Measurements from ENCODE around the gene EPYC. TPM values are rescaled to one million over a fixed set of nuclear protein-coding genes. Genes with fewer than 3 reads are reported as not detected.
"Not testable (repeated sequence)": the region's sequence is repeated elsewhere in the genome, so short reads cannot be mapped to it uniquely, and the experiment has no call there.

EPYC gene
- total RNA-seq, 1 donor from 2014 or later, result not detected

DNA sequence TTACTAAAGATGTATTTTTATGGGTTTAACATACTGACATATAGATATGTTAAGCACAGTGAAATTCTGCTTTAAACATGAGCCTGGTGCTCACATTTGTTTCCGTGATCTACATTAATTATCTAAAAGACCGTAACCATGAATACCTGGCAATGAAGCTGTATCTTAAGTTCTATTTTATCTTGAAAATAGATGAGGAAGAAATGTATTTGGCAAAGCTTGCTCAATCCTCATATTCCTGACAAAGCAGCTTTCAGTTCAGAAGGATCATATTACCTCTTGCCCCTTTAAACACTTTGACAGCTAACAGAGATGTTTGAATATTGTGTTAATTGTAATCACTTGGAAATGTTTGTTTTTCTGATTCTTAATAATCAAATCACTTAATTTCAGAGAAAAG is 9.8 kb downstream of the EPYC start:
- no peak for DNase-seq (ENCODE audit: low spot score)
- ATAC-seq, result no peak

GRCh38 chr12:90991952-90992465 is 12.8 kb downstream of the EPYC start:
- no peak for DNase-seq (ENCODE audit: low spot score)
- ATAC-seq, result no peak

DNA sequence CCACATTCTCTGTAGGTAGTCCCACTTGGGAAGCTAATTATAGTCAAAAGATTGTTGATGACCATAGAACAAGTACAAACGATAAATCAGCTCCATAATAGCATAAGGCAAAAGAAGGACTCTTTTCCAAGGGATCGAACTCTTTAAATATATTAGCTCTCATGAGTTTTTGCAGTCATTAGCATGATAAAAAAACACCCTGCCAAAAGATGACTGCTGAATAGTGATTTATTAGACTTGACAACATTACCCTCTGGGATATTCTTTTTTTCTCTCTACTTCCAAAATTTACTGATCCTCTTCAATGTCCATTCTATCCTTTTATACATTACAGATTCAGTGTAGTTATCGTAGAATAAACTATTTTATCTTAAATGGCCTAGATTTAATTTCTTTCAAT is 14.2 kb downstream of the EPYC start:
- no peak for ATAC-seq
- no peak for DNase-seq (ENCODE audit: low spot score)

- ATAC-seq, result no peak
- DNase-seq (ENCODE audit: low spot score), result no peak
Observed at GRCh38 chr12:90989686-90990111, 15.1 kb downstream of the EPYC start.

DNA sequence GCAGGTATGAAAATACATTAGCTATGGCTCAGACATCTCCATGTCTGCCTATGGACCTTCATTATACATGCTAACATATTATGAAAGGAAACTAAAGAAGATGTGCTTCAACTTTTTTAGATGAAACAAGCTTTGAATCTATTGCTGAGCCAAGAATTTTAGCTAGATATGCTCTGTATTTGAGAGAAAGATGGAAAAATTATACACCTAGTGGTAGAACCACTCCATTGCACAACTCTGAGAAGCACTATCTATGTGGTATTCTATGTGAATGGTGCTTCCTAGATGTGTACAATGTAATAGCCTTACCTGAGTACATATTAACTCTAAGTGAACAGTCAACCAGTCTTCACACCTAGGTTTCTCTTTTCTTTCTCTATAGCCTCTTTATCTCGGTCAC is 17.3 kb downstream of the EPYC start:
- DNase-seq (ENCODE audit: low spot score) (no peak), ATAC-seq (no peak)

DNA sequence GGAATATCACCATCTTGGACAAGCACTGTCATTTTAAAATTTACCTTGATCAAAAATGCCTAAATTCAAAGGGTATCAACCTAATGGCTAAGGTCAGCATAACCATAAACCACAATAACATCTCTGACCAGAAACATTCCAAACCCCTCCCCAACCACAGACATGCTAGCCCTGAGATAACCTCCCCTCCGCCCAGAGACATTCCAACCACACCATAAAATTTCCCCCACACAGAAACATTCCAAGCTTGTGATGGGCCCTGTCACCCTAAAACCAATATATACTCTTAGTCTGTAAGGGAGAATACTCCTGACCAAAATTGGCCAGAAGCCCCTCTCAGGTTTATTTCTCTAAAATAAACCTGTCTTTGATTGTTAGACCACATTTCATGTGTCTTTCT is 17.7 kb downstream of the EPYC start:
- DNase-seq (ENCODE audit: low spot score), result no peak
- ATAC-seq, result no peak

GRCh38 chr12:90985331-90985730 is 19.4 kb downstream of the EPYC start:
- not testable (repeated sequence) for DNase-seq (ENCODE audit: low spot score); ATAC-seq

GRCh38 chr12:90984114-90984513 is 20.7 kb downstream of the EPYC start:
- ATAC-seq (no peak), DNase-seq (ENCODE audit: low spot score) (no peak)

GRCh38 chr12:90982170-90982569 is 22.6 kb downstream of the EPYC start:
- ATAC-seq (no peak), DNase-seq (ENCODE audit: low spot score) (no peak)

GRCh38 chr12:90979951-90980350 is 24.8 kb downstream of the EPYC start:
- DNase-seq (ENCODE audit: low spot score), result no peak
- no peak for ATAC-seq

- DNase-seq (ENCODE audit: low spot score) (no peak), ATAC-seq (no peak)
Observed at GRCh38 chr12:90979019-90979418, 25.8 kb downstream of the EPYC start.

- DNase-seq (ENCODE audit: low spot score) (no peak), ATAC-seq (peak; percentile 78)
Observed at GRCh38 chr12:90978117-90978770, 26.5 kb downstream of the EPYC start.

GRCh38 chr12:90977224-90977623 is 27.5 kb downstream of the EPYC start:
- ATAC-seq (no peak), DNase-seq (ENCODE audit: low spot score) (no peak)

DNA sequence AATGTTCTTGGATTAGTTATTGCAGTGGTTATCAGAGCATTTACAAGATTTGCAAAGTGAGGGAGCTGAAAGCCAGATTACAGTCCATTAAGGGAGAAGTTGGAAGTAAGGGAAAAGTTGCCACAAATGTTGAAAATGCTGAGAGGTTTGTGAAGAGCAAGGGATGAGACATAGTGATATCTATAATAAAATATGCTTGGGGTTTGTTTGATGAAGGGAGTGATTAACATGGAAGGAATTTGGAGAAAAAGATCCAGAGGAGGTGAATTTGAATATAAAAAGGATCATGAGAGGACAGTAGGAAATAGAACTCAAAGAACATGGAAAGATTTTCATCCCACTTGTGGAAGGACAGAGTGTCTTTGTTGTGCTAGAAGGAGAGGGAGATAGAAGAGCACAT is 30.5 kb downstream of the EPYC start:
- no peak for DNase-seq (ENCODE audit: low spot score)
- ATAC-seq, result no peak

GRCh38 chr12:90972226-90972625 is 32.5 kb downstream of the EPYC start:
- DNase-seq (ENCODE audit: low spot score), result no peak
- no peak for ATAC-seq

DNA sequence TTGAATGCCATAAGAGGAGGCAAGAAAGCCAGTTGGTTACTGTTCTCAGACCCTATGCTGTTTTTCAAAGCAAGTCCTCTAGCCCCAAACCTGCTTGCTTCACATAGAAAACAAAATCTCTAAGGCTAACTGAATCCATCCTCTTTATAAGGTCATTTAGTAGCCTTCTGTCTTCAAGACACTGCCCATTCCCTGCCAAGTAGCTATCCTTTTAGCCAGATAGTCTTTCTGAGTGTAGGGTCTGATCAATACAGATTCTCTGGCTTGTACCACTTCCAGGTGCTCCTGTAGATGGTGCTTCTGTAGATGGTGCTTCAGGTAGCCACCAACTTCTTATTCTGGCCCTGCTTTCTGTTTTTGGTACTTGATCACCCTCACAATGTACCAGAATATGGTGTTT is 33.9 kb downstream of the EPYC start:
- ATAC-seq (no peak), DNase-seq (ENCODE audit: low spot score) (no peak)

DNA sequence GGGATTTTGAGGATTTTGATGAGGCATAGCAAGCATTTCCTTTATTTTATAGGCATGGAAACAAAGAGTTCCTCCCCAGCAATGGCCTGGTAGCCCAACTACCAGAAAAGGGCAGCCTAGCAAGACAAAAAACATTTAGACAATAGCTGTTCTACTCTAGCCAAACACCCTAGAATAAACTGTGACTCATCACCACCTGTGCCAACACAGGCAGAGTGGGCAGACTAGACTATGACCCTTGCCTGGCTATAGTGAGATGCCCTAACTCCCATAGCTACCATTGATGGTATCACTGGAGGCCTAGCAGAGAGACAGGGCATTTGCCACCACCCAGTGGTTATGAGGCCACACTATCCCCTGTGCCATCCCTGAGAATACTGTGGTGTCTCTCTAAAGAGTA is 34.3 kb downstream of the EPYC start:
- DNase-seq (ENCODE audit: low spot score), result no peak

GRCh38 chr12:90969851-90970250 is 34.9 kb downstream of the EPYC start:
- no peak for ATAC-seq

More for the DNA sequence above, 34.3 kb downstream of the EPYC start:
- ATAC-seq, result no peak

GRCh38 chr12:90969346-90969745 is 35.4 kb downstream of the EPYC start:
- DNase-seq (ENCODE audit: low spot score) (no peak), ATAC-seq (no peak)

More at GRCh38 chr12:90969851-90970250, 34.9 kb downstream of the EPYC start:
- DNase-seq (ENCODE audit: low spot score), result no peak

GRCh38 chr12:90965204-90965603 is 39.6 kb downstream of the EPYC start:
- ATAC-seq, result no peak
- DNase-seq (ENCODE audit: low spot score), result no peak

- DNase-seq (ENCODE audit: low spot score) (no peak), ATAC-seq (no peak)
Observed at GRCh38 chr12:90964616-90965015, 40.2 kb downstream of the EPYC start.

- DNase-seq (ENCODE audit: low spot score), result no peak
- no peak for ATAC-seq
Observed at GRCh38 chr12:90963946-90964345, 40.8 kb downstream of the EPYC start.

GRCh38 chr12:90961154-90961553 is 43.6 kb downstream of the EPYC start:
- ATAC-seq, result no peak
- DNase-seq (ENCODE audit: low spot score), result no peak
